Gastrocnemius medialis (tissue), 4 donors: Measurements from ENCODE around the gene DHRSX. TPM values are rescaled to one million over a fixed set of nuclear protein-coding genes. Genes with fewer than 3 reads are reported as not detected.
A peak's percentile ranks its signal among the peaks of the same experiment; 100 is the strongest.

Experiments
- ATAC-seq, 2 donors: fragments of 150-250 bp; one replicate each; pipeline ENCODE4 v1.9.1; 2016
- DNase-seq, 2 donors: peaks; one replicate each; pipeline ENCODE4 v3.0.0-alpha.2; 2019
- H3K27ac ChIP-seq, 4 donors: fragments of 200-600 bp; sonication (generic); 1 replicate in 1 of 4; 2 replicates in 3 of 4; pipeline ENCODE4 v1.5.1; 2016 to 2018; ENCODE audit warnings: mild to moderate bottlenecking in 2 of 4, moderate library complexity in 1 of 4
- H3K27me3 ChIP-seq, 3 donors: fragments of 200-600 bp; sonication (generic) in 2 of 3; 1 replicate in 1 of 3; 2 replicates in 2 of 3; pipeline versions ENCODE4 v1.5.1 to v1.6.0; 2016 to 2019; ENCODE audit warnings: mild to moderate bottlenecking in 1 of 3, moderate library complexity in 1 of 3
- H3K36me3 ChIP-seq, 2 donors: fragments of 200-600 bp; sonication (generic) in 1 of 2; one replicate each; pipeline ENCODE4 v1.5.1; 2017 to 2018
- H3K4me1 ChIP-seq, 2 donors: fragments of 200-600 bp; sonication (generic) in 1 of 2; one replicate each; pipeline ENCODE4 v1.5.1; 2016 to 2017; ENCODE audit warnings: mild to moderate bottlenecking in 2 of 2
- H3K4me3 ChIP-seq, 4 donors: fragments of 200-600 bp; sonication (generic) in 3 of 4; 1 replicate in 1 of 4; 2 replicates in 3 of 4; pipeline ENCODE4 v1.5.1; 2016 to 2019; ENCODE audit warnings: mild to moderate bottlenecking in 2 of 4
- H3K9me3 ChIP-seq, 3 donors: fragments of 200-600 bp; sonication (generic) in 2 of 3; 1 replicate in 1 of 3; 2 replicates in 2 of 3; pipeline ENCODE4 v1.5.1; 2016 to 2019
- CTCF ChIP-seq, 5 experiments: fragments of 450-650 bp in 3 of 5; fragments of 200-600 bp in 2 of 5; sonication (generic) in 2 of 5; IDR thresholded peaks in 4 of 5; conservative IDR thresholded peaks in 1 of 5; 1 replicate in 4 of 5; 2 replicates in 1 of 5; pipeline ENCODE4 v1.5.1; 2016 to 2019; ENCODE audit warnings: antibody characterized with exemption in 5 of 5, mild to moderate bottlenecking in 3 of 5, moderate library complexity in 3 of 5
- POLR2A ChIP-seq, 2 donors: fragments of 450-650 bp; IDR thresholded peaks; one replicate each; pipeline ENCODE4 v1.6.1; 2017; ENCODE audit warnings: antibody characterized with exemption in 2 of 2, mild to moderate bottlenecking in 2 of 2, moderate library complexity in 2 of 2
- in situ Hi-C, 4 donors: fragments of 200-750 bp; cut with MboI; loops; one replicate each; pipeline versions ENCODE4 v1.15.0 to v1.8.0; 2017; ENCODE audit warnings: low sequenced_read_pairs in 4 of 4
- intact Hi-C: fragments of 100-400 bp; cut with DNase I; formaldehyde crosslinking; loops from one replicate; pipeline ENCODE4 v1.15.1; 2023; ENCODE audit warnings: low total_unique reads
- total RNA-seq, 4 donors: library from RNA; depleted of rRNA; stranded (reverse); fragments of >200 nt; gene quantifications; one replicate each; pipeline versions ENCODE4 v1.1.0 to v1.2.3, GENCODE V29; 2016

The DHRSX gene
- total RNA-seq, 4 donors from 2014 or later, result 9.8 to 31.1 (median 13.6) TPM

- Histone ChIP-seq H3K4me3 (no peak overlapping the region), H3K9me3 (no peaks in the 10 kb centered on the region), H3K27ac (peak overlapping the region in 1 of 4 donors; percentile 12), H3K36me3 (no peaks in the 10 kb centered on the region), H3K4me1 (peaks cover 14 to 22% of the 10 kb centered on the region in 2 donors), H3K27me3 (no peaks in the 10 kb centered on the region)
- ATAC-seq (no peak), DNase-seq (peak in 1 of 2 donors; percentile 0)
- intact Hi-C loops, result no loop called here
- in situ Hi-C loops, result loop anchor here in 1 of 4 donors (25.0 kb wide), 2 partner anchors 266 to 1359 kb away; no protein-coding TSS in a partner anchor
- TF ChIP-seq CTCF (IDR thresholded peaks at IDR 0.05 in 4 of 5, conservative IDR thresholded peaks at IDR 0.05 in 1 of 5), result no peak
- no peak for TF ChIP-seq POLR2A (IDR thresholded peaks at IDR 0.05)
These were observed 154.6 kb downstream of the DHRSX start for GRCh38 chrX:2346158-2346557.

GRCh38 chrX:2345562-2345961, 155.2 kb downstream of the DHRSX start:
- peak in 1 of 2 donors; percentile 8 for DNase-seq
- Histone ChIP-seq H3K27me3 (no peaks in the 10 kb centered on the region), H3K9me3 (no peaks in the 10 kb centered on the region), H3K4me3 (no peak overlapping the region), H3K4me1 (peaks cover 14 to 16% of the 10 kb centered on the region in 2 donors), H3K27ac (peak overlapping the region in 1 of 4 donors; percentile 12), H3K36me3 (no peaks in the 10 kb centered on the region)
- in situ Hi-C loops (loop anchor here in 1 of 4 donors (25.0 kb wide), 2 partner anchors 267 to 1358 kb away; no protein-coding TSS in a partner anchor), intact Hi-C loops (no loop called here)
- no peak for ATAC-seq
- TF ChIP-seq CTCF (IDR thresholded peaks at IDR 0.05 in 4 of 5, conservative IDR thresholded peaks at IDR 0.05 in 1 of 5) (no peak), POLR2A (IDR thresholded peaks at IDR 0.05) (no peak)

- intact Hi-C loops (loop anchor here (5.0 kb wide), 1 partner anchor 59 kb away; no protein-coding TSS in a partner anchor), in situ Hi-C loops (loop anchor here in 1 of 4 donors (25.0 kb wide), 2 partner anchors 269 to 1356 kb away; no protein-coding TSS in a partner anchor)
- no peaks in the 10 kb centered on the region for H3K9me3 ChIP-seq
- peak overlapping the region; percentile 82 to 92 (median 88) for H3K27ac ChIP-seq
- H3K4me1 ChIP-seq, result peaks cover 14 to 16% of the 10 kb centered on the region in 2 donors
- no peak for ATAC-seq
- peaks cover 0 to 1% of the 10 kb centered on the region in 2 donors for H3K36me3 ChIP-seq
- no peaks in the 10 kb centered on the region for H3K27me3 ChIP-seq
- no peak for DNase-seq
- no peak overlapping the region for H3K4me3 ChIP-seq
- TF ChIP-seq POLR2A (IDR thresholded peaks at IDR 0.05), result no peak
- no peak for TF ChIP-seq CTCF (IDR thresholded peaks at IDR 0.05 in 4 of 5, conservative IDR thresholded peaks at IDR 0.05 in 1 of 5)
These were observed 157.4 kb downstream of the DHRSX start for GRCh38 chrX:2343413-2343812.

GRCh38 chrX:2342874-2343273, 157.9 kb downstream of the DHRSX start:
- no peak for ATAC-seq
- peak overlapping the region; percentile 82 to 92 (median 88) for H3K27ac ChIP-seq

More at GRCh38 chrX:2342874-2343273, 157.9 kb downstream of the DHRSX start:
- TF ChIP-seq CTCF (IDR thresholded peaks at IDR 0.05 in 4 of 5, conservative IDR thresholded peaks at IDR 0.05 in 1 of 5) (no peak), POLR2A (IDR thresholded peaks at IDR 0.05) (no peak)
- H3K4me1 ChIP-seq, result peaks cover 14 to 16% of the 10 kb centered on the region in 2 donors
- no peak overlapping the region for H3K4me3 ChIP-seq
- DNase-seq, result peak in 1 of 2 donors; percentile 5
- in situ Hi-C loops (loop anchor here in 1 of 4 donors (25.0 kb wide), 2 partner anchors 269 to 1356 kb away; no protein-coding TSS in a partner anchor), intact Hi-C loops (loop anchor here (1.0 to 5.0 kb wide), 2 partner anchors 22 to 59 kb away; no protein-coding TSS in a partner anchor)
- H3K9me3 ChIP-seq, result no peaks in the 10 kb centered on the region
- H3K36me3 ChIP-seq, result peaks cover 0 to 3% of the 10 kb centered on the region in 2 donors
- no peaks in the 10 kb centered on the region for H3K27me3 ChIP-seq
